Panc1 (cell line): ENCODE results near the gene ZNF629. TPM values are rescaled to one million over a fixed set of nuclear protein-coding genes. Genes with fewer than 3 reads are reported as not detected.

Experiments used
- ATAC-seq: fragments of 200-7000 bp; cut with Tn5 transposase; 2 replicates; pipeline ENCODE4 v1.9.1; 2020; ENCODE audit warnings: mild to moderate bottlenecking, moderate library complexity
- BruUV-seq: library from RNA; stranded (reverse); fragments of 400-500 nt; replicated peaks from 2 replicates; lab custom pipeline; 2021; lab: Mats Ljungman, UMichigan
- CTCF ChIA-PET: fragments of 300-600 bp; sonication (Branson Sonifier 250); formaldehyde crosslinking; loops from one replicate; lab custom pipeline; 2022; ENCODE audit warnings: antibody characterized with exemption; lab: Charles Lee
- POLR2A ChIA-PET: fragments of 300-600 bp; sonication (Branson Sonifier 250); formaldehyde crosslinking; loops from one replicate; lab custom pipeline; 2022; ENCODE audit warnings: antibody characterized with exemption; lab: Charles Lee
- DNase-seq: peaks from one replicate; pipeline ENCODE4 v3.0.0-alpha.2; 2010; ENCODE audit warnings: low read depth, low spot score
- H3K27ac ChIP-seq: 2 replicates; pipeline ENCODE4 v1.5.1; 2011; ENCODE audit warnings: mild to moderate bottlenecking, low read length, inconsistent platforms
- H3K27me3 ChIP-seq: fragments of 200-500 bp; sonication (Bioruptor generic); 2 replicates; pipeline ENCODE4 v1.6.0; 2014; ENCODE audit warnings: low read length, inconsistent platforms; ENCODE audit not compliant: control insufficient read depth, insufficient read depth
- H3K36me3 ChIP-seq: fragments of 200-500 bp; sonication (Bioruptor generic); 2 replicates; pipeline ENCODE4 v1.5.1; 2014; ENCODE audit warnings: inconsistent platforms, mild to moderate bottlenecking, low read length, moderate library complexity; ENCODE audit not compliant: control insufficient read depth, insufficient read depth
- H3K4me1 ChIP-seq: 2 replicates; pipeline ENCODE4 v1.5.1; 2011; ENCODE audit warnings: inconsistent platforms, mild to moderate bottlenecking, low read length, moderate library complexity; ENCODE audit not compliant: control insufficient read depth, insufficient read depth
- H3K4me3 ChIP-seq, 2 experiments: 2 replicates each; pipeline ENCODE4 v1.5.1; 2011 to 2012; ENCODE audit warnings: low read depth in 2 of 2, low read length in 2 of 2, mild to moderate bottlenecking in 2 of 2, inconsistent platforms in 1 of 2, moderate library complexity in 1 of 2
- H3K9me3 ChIP-seq: fragments of 200-500 bp; sonication (Bioruptor generic); 2 replicates; pipeline ENCODE4 v1.5.1; 2014; ENCODE audit warnings: low read depth, mild to moderate bottlenecking, inconsistent platforms, low read length, moderate library complexity; ENCODE audit not compliant: control insufficient read depth, insufficient read depth
- POLR2AphosphoS5 ChIP-seq: IDR thresholded peaks from 2 replicates; pipeline ENCODE4 v1.6.1; 2012; ENCODE audit warnings: mild to moderate bottlenecking, low read depth, low read length, moderate library complexity
- SIN3A ChIP-seq: IDR thresholded peaks from 2 replicates; pipeline ENCODE4 v1.6.1; 2012; ENCODE audit warnings: low read depth, mild to moderate bottlenecking, low read length, moderate library complexity, borderline replicate concordance; ENCODE audit not compliant: insufficient read depth
- TCF7L2 ChIP-seq: IDR thresholded peaks from 2 replicates; pipeline ENCODE4 v1.6.1; 2011; ENCODE audit warnings: mild to moderate bottlenecking, low read depth, low read length, inconsistent platforms
- in situ Hi-C: cut with HindIII; loops from 2 replicates; pipeline ENCODE4 v1.10.0; 2016; ENCODE audit warnings: low sequenced_read_pairs, low pct_unique_long_range_greater_than_20kb
- intact Hi-C: fragments of 100-400 bp; cut with micrococcal nuclease; formaldehyde crosslinking; loops from one replicate; pipeline ENCODE4 v1.10.0; 2022; ENCODE audit not compliant: unreplicated experiment
- total RNA-seq: library from RNA; stranded (reverse); gene quantifications from one replicate; pipeline ENCODE4 v1.2.1, GENCODE V29; 2021; ENCODE audit not compliant: unreplicated experiment
- TF ChIP-seq, protein P1 (sequence below), 2 experiments: IDR thresholded peaks; 2 replicates each; pipeline ENCODE4 v1.6.1; 2011 to 2012; ENCODE audit warnings: low read depth in 2 of 2, control low read depth in 1 of 2, low read length in 1 of 2, mild to moderate bottlenecking in 1 of 2, moderate library complexity in 1 of 2; ENCODE audit not compliant: insufficient read depth in 1 of 2
- TF ChIP-seq, protein P2 (sequence below): fragments of 450-650 bp; IDR thresholded peaks from 2 replicates; pipeline ENCODE4 v1.5.1; 2017; ENCODE audit warnings: mild to moderate bottlenecking

ZNF629 gene
- total RNA-seq, 1 experiment from 2014 or later: 19.2 TPM

GRCh38 chr16:30793508-30794069 lies 6.6 kb upstream of the ZNF629 start:
- intact Hi-C loops (no loop called here), in situ Hi-C loops (no loop called here)
- H3K36me3 ChIP-seq: no peaks in the 10 kb centered on the region
- H3K27ac ChIP-seq: no peak overlapping the region
- TF ChIP-seq POLR2AphosphoS5: no peak
- no peak for TF ChIP-seq TCF7L2
- H3K4me3 ChIP-seq: no peak overlapping the region
- BruUV-seq: no TSS peak
- no peaks in the 10 kb centered on the region for H3K9me3 ChIP-seq
- ChIA-PET CTCF (interaction anchor here (1.0 kb wide), 1 partner anchor 148 kb away, joined by 3 read pairs; no protein-coding TSS in a partner anchor), POLR2A (no interaction called here)
- no peak for DNase-seq
- H3K27me3 ChIP-seq: no peaks in the 10 kb centered on the region
- no peak; the same call in 1 of the 2 replicates for ATAC-seq
- no peaks in the 10 kb centered on the region for H3K4me1 ChIP-seq

DNA sequence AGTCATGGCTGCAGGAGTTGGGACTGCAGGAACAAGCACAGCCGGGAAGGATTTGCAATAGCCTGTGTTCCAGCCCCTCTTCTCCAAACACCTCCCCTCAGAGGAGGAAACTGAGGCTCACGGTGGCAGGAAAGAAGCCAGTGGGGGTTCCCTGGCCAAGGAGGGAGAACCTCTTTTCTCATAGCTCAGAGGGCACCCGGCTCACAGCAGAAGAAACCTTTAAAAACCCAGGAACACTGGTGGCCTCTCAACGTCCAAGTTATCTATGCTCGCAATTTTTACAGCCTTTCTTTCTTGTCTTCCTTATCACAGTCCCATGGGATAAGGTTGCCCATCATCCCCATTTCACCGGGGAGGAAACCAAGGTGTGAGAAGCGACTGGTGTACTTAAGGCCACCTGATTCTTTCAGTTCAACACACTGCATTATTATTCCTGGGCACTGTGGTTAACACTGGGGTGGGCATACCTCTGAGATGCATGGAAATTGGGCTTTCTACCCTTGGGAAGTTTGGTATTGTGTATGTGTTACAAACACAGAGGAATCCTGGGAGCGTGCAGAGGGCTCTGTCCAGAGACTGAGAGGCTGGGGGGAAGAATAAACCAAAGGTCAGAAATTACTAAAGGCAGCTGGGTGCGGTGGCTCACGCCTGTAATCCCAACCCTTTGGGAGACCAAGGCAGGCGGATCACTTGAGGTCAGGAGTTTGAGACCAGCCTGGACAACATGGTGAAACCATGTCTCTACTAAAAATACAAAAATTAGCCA lies 791 bp upstream of the ZNF629 start:
- H3K4me1 ChIP-seq: peaks cover 20% of the 10 kb centered on the region
- CTCF ChIA-PET: no interaction called here
- no TSS peak for BruUV-seq
- H3K9me3 ChIP-seq: no peaks in the 10 kb centered on the region
- DNase-seq (no peak), ATAC-seq (no peak; the same call in 1 of the 2 replicates)
- H3K4me3 ChIP-seq: peak overlapping the region; percentile 86 to 87
- in situ Hi-C loops (no loop called here), intact Hi-C loops (no loop called here)
- peaks cover 7% of the 10 kb centered on the region; the same call in 1 of the 2 replicates for H3K36me3 ChIP-seq
- TF ChIP-seq, protein P1, sequence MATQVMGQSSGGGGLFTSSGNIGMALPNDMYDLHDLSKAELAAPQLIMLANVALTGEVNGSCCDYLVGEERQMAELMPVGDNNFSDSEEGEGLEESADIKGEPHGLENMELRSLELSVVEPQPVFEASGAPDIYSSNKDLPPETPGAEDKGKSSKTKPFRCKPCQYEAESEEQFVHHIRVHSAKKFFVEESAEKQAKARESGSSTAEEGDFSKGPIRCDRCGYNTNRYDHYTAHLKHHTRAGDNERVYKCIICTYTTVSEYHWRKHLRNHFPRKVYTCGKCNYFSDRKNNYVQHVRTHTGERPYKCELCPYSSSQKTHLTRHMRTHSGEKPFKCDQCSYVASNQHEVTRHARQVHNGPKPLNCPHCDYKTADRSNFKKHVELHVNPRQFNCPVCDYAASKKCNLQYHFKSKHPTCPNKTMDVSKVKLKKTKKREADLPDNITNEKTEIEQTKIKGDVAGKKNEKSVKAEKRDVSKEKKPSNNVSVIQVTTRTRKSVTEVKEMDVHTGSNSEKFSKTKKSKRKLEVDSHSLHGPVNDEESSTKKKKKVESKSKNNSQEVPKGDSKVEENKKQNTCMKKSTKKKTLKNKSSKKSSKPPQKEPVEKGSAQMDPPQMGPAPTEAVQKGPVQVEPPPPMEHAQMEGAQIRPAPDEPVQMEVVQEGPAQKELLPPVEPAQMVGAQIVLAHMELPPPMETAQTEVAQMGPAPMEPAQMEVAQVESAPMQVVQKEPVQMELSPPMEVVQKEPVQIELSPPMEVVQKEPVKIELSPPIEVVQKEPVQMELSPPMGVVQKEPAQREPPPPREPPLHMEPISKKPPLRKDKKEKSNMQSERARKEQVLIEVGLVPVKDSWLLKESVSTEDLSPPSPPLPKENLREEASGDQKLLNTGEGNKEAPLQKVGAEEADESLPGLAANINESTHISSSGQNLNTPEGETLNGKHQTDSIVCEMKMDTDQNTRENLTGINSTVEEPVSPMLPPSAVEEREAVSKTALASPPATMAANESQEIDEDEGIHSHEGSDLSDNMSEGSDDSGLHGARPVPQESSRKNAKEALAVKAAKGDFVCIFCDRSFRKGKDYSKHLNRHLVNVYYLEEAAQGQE (IDR thresholded peaks at IDR 0.05; ENCODE audit: insufficient read depth in 1 of 2, low read depth in 2 of 2, low read length in 1 of 2): no peak
- TF ChIP-seq POLR2AphosphoS5: no peak
- no peak for TF ChIP-seq SIN3A
- TF ChIP-seq, protein P2, sequence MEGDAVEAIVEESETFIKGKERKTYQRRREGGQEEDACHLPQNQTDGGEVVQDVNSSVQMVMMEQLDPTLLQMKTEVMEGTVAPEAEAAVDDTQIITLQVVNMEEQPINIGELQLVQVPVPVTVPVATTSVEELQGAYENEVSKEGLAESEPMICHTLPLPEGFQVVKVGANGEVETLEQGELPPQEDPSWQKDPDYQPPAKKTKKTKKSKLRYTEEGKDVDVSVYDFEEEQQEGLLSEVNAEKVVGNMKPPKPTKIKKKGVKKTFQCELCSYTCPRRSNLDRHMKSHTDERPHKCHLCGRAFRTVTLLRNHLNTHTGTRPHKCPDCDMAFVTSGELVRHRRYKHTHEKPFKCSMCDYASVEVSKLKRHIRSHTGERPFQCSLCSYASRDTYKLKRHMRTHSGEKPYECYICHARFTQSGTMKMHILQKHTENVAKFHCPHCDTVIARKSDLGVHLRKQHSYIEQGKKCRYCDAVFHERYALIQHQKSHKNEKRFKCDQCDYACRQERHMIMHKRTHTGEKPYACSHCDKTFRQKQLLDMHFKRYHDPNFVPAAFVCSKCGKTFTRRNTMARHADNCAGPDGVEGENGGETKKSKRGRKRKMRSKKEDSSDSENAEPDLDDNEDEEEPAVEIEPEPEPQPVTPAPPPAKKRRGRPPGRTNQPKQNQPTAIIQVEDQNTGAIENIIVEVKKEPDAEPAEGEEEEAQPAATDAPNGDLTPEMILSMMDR: no peak
- peak overlapping the region; percentile 91 for H3K27ac ChIP-seq
- POLR2A ChIA-PET: interaction anchor here (0.7 to 1.0 kb wide), 2 partner anchors 17 to 171 kb away, joined by 3 read pairs; no protein-coding TSS in a partner anchor
- no peaks in the 10 kb centered on the region for H3K27me3 ChIP-seq
